IMR-90 (cell line): Measurements from ENCODE around the gene MRPL38. TPM values are rescaled to one million over a fixed set of nuclear protein-coding genes. Genes with fewer than 3 reads are reported as not detected.

ENCODE experiments used
- ATAC-seq: fragments of 200-7000 bp; cut with Tn5 transposase; 2 replicates; pipeline ENCODE4 v1.9.1; 2020; ENCODE audit warnings: low read depth, mild to moderate bottlenecking, moderate library complexity
- BruUV-seq: library from RNA; stranded (reverse); fragments of 400-500 nt; replicated peaks from 2 replicates; lab custom pipeline; 2021; lab: Mats Ljungman, UMichigan
- CTCF ChIA-PET: fragments of 300-600 bp; formaldehyde crosslinking; extraction: SDS; loops from one replicate; lab custom pipeline; 2021; ENCODE audit warnings: antibody characterized with exemption; lab: Yijun Ruan, JAX
- POLR2A ChIA-PET: fragments of 300-600 bp; sonication (Branson Sonifier 250); formaldehyde crosslinking; loops from one replicate; lab custom pipeline; 2022; ENCODE audit warnings: antibody characterized with exemption; ENCODE audit not compliant: unreplicated experiment; lab: Charles Lee
- DNase-seq: peaks from one replicate; pipeline ENCODE4 v3.0.0; 2013
- H2AFZ ChIP-seq: replicated peaks from 2 replicates; pipeline ENCODE3; 2013; ENCODE audit warnings: low read length, mild to moderate bottlenecking; ENCODE audit not compliant: poor library complexity
- H2AK5ac ChIP-seq: 2 replicates; pipeline ENCODE4 v1.6.1; 2013; ENCODE audit warnings: low read depth, low read length, inconsistent platforms
- H2AK9ac ChIP-seq: replicated peaks from 2 replicates; pipeline ENCODE3; 2013; ENCODE audit warnings: mild to moderate bottlenecking, low read depth, low read length, moderate library complexity; ENCODE audit not compliant: poor library complexity
- H2BK120ac ChIP-seq: 2 replicates; pipeline ENCODE4 v1.6.1; 2013; ENCODE audit warnings: low read depth, low read length, inconsistent platforms
- H2BK15ac ChIP-seq: 3 replicates; pipeline ENCODE4 v1.6.1; 2013; ENCODE audit warnings: low read depth, low read length, inconsistent platforms
- H2BK20ac ChIP-seq: 2 replicates; pipeline ENCODE4 v1.6.1; 2013; ENCODE audit warnings: low read depth, mild to moderate bottlenecking, inconsistent platforms, low read length, moderate library complexity
- H2BK5ac ChIP-seq: 2 replicates; pipeline ENCODE4 v1.6.1; 2013; ENCODE audit warnings: mild to moderate bottlenecking, low read depth, low read length, inconsistent platforms; ENCODE audit not compliant: poor library complexity, severe bottlenecking
- H3K14ac ChIP-seq: replicated peaks from 2 replicates; pipeline ENCODE4 v1.6.1; 2013; ENCODE audit warnings: low read depth, low read length, inconsistent platforms
- H3K18ac ChIP-seq: 2 replicates; pipeline ENCODE4 v1.6.1; 2013; ENCODE audit warnings: low read depth, low read length, control low read depth
- H3K23ac ChIP-seq: 2 replicates; pipeline ENCODE4 v1.6.1; 2013; ENCODE audit warnings: low read depth, low read length, inconsistent platforms
- H3K27ac ChIP-seq: 2 replicates; pipeline ENCODE4 v1.5.1; 2013; ENCODE audit warnings: mild to moderate bottlenecking, control low read depth, low read length; ENCODE audit not compliant: insufficient read depth
- H3K27me3 ChIP-seq: 2 replicates; pipeline ENCODE4 v1.6.1; 2013; ENCODE audit warnings: low read length; ENCODE audit not compliant: control insufficient read depth, insufficient read depth
- H3K36me3 ChIP-seq: 2 replicates; pipeline ENCODE4 v1.6.1; 2013; ENCODE audit warnings: low read length, mixed read lengths; ENCODE audit not compliant: control insufficient read depth, insufficient read depth
- H3K4ac ChIP-seq: 2 replicates; pipeline ENCODE4 v1.6.1; 2013; ENCODE audit warnings: low read depth, low read length, inconsistent platforms
- H3K4me1 ChIP-seq: 2 replicates; pipeline ENCODE4 v1.6.1; 2013; ENCODE audit warnings: low read length, mixed read lengths; ENCODE audit not compliant: control insufficient read depth, insufficient read depth
- H3K4me2 ChIP-seq: 2 replicates; pipeline ENCODE4 v1.6.1; 2013; ENCODE audit warnings: low read depth, mild to moderate bottlenecking, control low read depth, low read length, moderate library complexity
- H3K4me3 ChIP-seq: 2 replicates; pipeline ENCODE4 v1.5.1; 2013; ENCODE audit warnings: low read depth, mild to moderate bottlenecking, control low read depth, low read length, moderate library complexity; ENCODE audit not compliant: insufficient read depth
- H3K56ac ChIP-seq: 2 replicates; pipeline ENCODE4 v1.6.1; 2013; ENCODE audit warnings: low read length, inconsistent platforms; ENCODE audit not compliant: insufficient read depth; ENCODE audit errors: extremely low read depth
- H3K79me1 ChIP-seq, 2 experiments: 2 replicates each; pipeline ENCODE4 v1.6.1; 2013; ENCODE audit warnings: low read length in 2 of 2, inconsistent platforms in 1 of 2, low read depth in 1 of 2
- H3K9ac ChIP-seq: 2 replicates; pipeline ENCODE4 v1.6.1; 2013; ENCODE audit warnings: low read depth, low read length, control low read depth
- H3K9me1 ChIP-seq: 2 replicates; pipeline ENCODE4 v1.6.1; 2013; ENCODE audit warnings: low read length, inconsistent platforms; ENCODE audit not compliant: insufficient read depth
- H3K9me3 ChIP-seq: 2 replicates; pipeline ENCODE4 v1.6.1; 2013; ENCODE audit warnings: low read length; ENCODE audit not compliant: control insufficient read depth, insufficient read depth
- H4K20me1 ChIP-seq: 2 replicates; pipeline ENCODE4 v1.6.1; 2013; ENCODE audit warnings: low read length, inconsistent platforms; ENCODE audit not compliant: insufficient read depth
- H4K5ac ChIP-seq: 2 replicates; pipeline ENCODE4 v1.6.1; 2013; ENCODE audit warnings: mild to moderate bottlenecking, low read depth, low read length, control low read depth
- H4K8ac ChIP-seq, 2 experiments: 2 replicates each; pipeline ENCODE4 v1.6.1; 2013; ENCODE audit warnings: low read depth in 2 of 2, low read length in 2 of 2, control low read depth in 1 of 2, inconsistent platforms in 1 of 2
- H4K91ac ChIP-seq: 2 replicates; pipeline ENCODE4 v1.6.1; 2013; ENCODE audit warnings: low read depth, low read length, inconsistent platforms; ENCODE audit not compliant: insufficient read depth
- BHLHE40 ChIP-seq: fragments of 150-350 bp; IDR thresholded peaks from 2 replicates; pipeline ENCODE4 v1.6.1; 2016; ENCODE audit warnings: mild to moderate bottlenecking, low read depth, low read length
- CEBPB ChIP-seq: IDR thresholded peaks from 2 replicates; pipeline ENCODE4 v1.6.1; 2012; ENCODE audit warnings: low read depth, low read length, improper control_type of control experiment
- CTCF ChIP-seq: conservative IDR thresholded peaks from 2 replicates; pipeline ENCODE4 v1.5.1; 2012; ENCODE audit warnings: mild to moderate bottlenecking, low read depth, low read length, improper control_type of control experiment
- ELK1 ChIP-seq: fragments of 150-350 bp; IDR thresholded peaks from 2 replicates; pipeline ENCODE4 v1.6.1; 2016; ENCODE audit warnings: low read depth, mild to moderate bottlenecking, low read length, moderate library complexity, borderline replicate concordance
- FOS ChIP-seq: fragments of 150-350 bp; IDR thresholded peaks from 2 replicates; pipeline ENCODE4 v1.6.1; 2016; ENCODE audit warnings: low read depth, low read length
- MAFK ChIP-seq: IDR thresholded peaks from 2 replicates; pipeline ENCODE4 v1.6.1; 2012; ENCODE audit warnings: low read depth, low read length, improper control_type of control experiment
- MAZ ChIP-seq: IDR thresholded peaks from 2 replicates; pipeline ENCODE4 v1.6.1; 2012; ENCODE audit warnings: low read depth, mild to moderate bottlenecking, low read length, improper control_type of control experiment, moderate library complexity, borderline replicate concordance
- NFE2L2 ChIP-seq: fragments of 150-350 bp; IDR thresholded peaks from 2 replicates; pipeline ENCODE4 v1.6.1; 2016; ENCODE audit warnings: low read depth, mild to moderate bottlenecking, low read length
- RAD21 ChIP-seq: IDR thresholded peaks from 2 replicates; pipeline ENCODE4 v1.6.1; 2012; ENCODE audit warnings: low read length, improper control_type of control experiment
- SMC3 ChIP-seq: fragments of 150-350 bp; IDR thresholded peaks from 2 replicates; pipeline ENCODE4 v1.6.1; 2016; ENCODE audit warnings: low read depth, mild to moderate bottlenecking, antibody characterized with exemption, low read length, moderate library complexity
- USF2 ChIP-seq: fragments of 150-350 bp; IDR thresholded peaks from 2 replicates; pipeline ENCODE4 v1.6.1; 2017; ENCODE audit warnings: mild to moderate bottlenecking, antibody characterized with exemption, low read length, low read depth
- WGBS, 2 experiments: methylation state at CpG; one replicate each; pipeline versions ENCODE4 v1.1.5 to v1.1.7; 2013; ENCODE audit warnings: missing lambda C conversion rate in 2 of 2; ENCODE audit not compliant: insufficient read length in 1 of 2; ENCODE audit errors: extremely low coverage in 2 of 2; 5-methylcytosine and 5-hydroxymethylcytosine counted together
- dilution Hi-C: fragments of 300-500 bp; cut with HindIII; formaldehyde crosslinking; loops from one replicate; pipeline ENCODE4 v1.14.3; 2018; ENCODE audit warnings: low sequenced_read_pairs; ENCODE audit not compliant: unreplicated experiment
- in situ Hi-C: fragments of 300-500 bp; cut with MboI; formaldehyde crosslinking; loops from 3 replicates; pipeline ENCODE4 v1.14.3; 2019; ENCODE audit warnings: low sequenced_read_pairs, inconsistent platforms, mixed read lengths
- intact Hi-C: fragments of 100-400 bp; cut with micrococcal nuclease; formaldehyde crosslinking; loops from 2 replicates; pipeline ENCODE4 v1.10.0; 2022
- polyA plus RNA-seq, 3 experiments: library from polyadenylated mRNA; depleted of rRNA; stranded (reverse); fragments of >200 nt; gene quantifications; 2 replicates each; pipeline ENCODE4 v1.2.3, GENCODE V29; 2012; ENCODE audit warnings: low replicate concordance in 1 of 3
- total RNA-seq: library from RNA; depleted of rRNA; stranded (reverse); fragments of >200 nt; gene quantifications from 2 replicates; pipeline ENCODE4 v1.2.3, GENCODE V29; 2012

MRPL38 gene
- total and polyA plus RNA-seq, 2 of the 4 experiments (the other 2 are of a cell fraction) = 13.3 to 42.5 TPM

- TF ChIP-seq MAFK = no peak
- TF ChIP-seq FOS = no peak
Measured at GRCh38 chr17:75908201-75908600, 3.5 kb upstream of the MRPL38 start (continued).

GRCh38 chr17:75906143-75906884, 1.6 kb upstream of the MRPL38 start:
- ChIA-PET CTCF (no interaction called here), POLR2A (no interaction called here)
- Histone ChIP-seq H3K4me1 (peaks cover 4% of the 10 kb centered on the region), H3K36me3 (peaks cover 12% of the 10 kb centered on the region), H4K91ac (no peak overlapping the region), H2AK9ac (peak overlapping the region; percentile 78), H2BK15ac (no peak overlapping the region), H3K9me1 (0 out of 2 replicates have a peak, but pooled peaks cover 6% of the 10 kb centered on the region), H2BK5ac (no peak overlapping the region), H3K4me3 (no peak overlapping the region), H3K79me1 (peaks cover 10 to 25% of the 10 kb centered on the region in 2 experiments), H2BK120ac (no peak overlapping the region), H3K27ac (no peak overlapping the region), H3K14ac (no peak overlapping the region), H2AK5ac (peak overlapping the region; percentile 87; the same call in 1 of the 2 replicates), H3K56ac (no peak overlapping the region), H4K20me1 (no peaks in the 10 kb centered on the region), H2AFZ (peak overlapping the region; percentile 1), H3K9ac (no peak overlapping the region), H2BK20ac (no peak overlapping the region), H4K8ac (peak overlapping the region; percentile 68 to 98), H3K27me3 (no peaks in the 10 kb centered on the region), H4K5ac (peak overlapping the region; percentile 82), H3K4me2 (no peak overlapping the region), H3K23ac (no peak overlapping the region), H3K4ac (peak overlapping the region; percentile 45), H3K18ac (no peak overlapping the region), H3K9me3 (no peaks in the 10 kb centered on the region)
- DNase-seq (no peak), ATAC-seq (no peak)
- in situ Hi-C loops (loop anchor here (10.0 kb wide), 1 partner anchor 378 kb away; no protein-coding TSS in a partner anchor), intact Hi-C loops (loop anchor here (5.0 to 10.0 kb wide), 2 partner anchors 36 to 168 kb away; partner anchors contain the start of genes FBF1, GALR2, SRP68 and ZACN), dilution Hi-C loops (no loop called here)
- no TSS peak for BruUV-seq
- WGBS, 2 experiments = 80% methylated on average over 1 of the region's 10 CpGs; no CpG with 5 or more reads in 1 of the 2 experiments
- TF ChIP-seq USF2 (no peak), MAFK (no peak), ELK1 (no peak), CEBPB (no peak), SMC3 (no peak), NFE2L2 (no peak), CTCF (no peak), FOS (no peak), MAZ (no peak), RAD21 (no peak), BHLHE40 (no peak)
